NT2/D1 (cell line): ENCODE data around the gene SF3B1.
"Not testable (repeated sequence)": the region's sequence is repeated elsewhere in the genome, so short reads cannot be mapped to it uniquely, and the experiment has no call there.

Experiments
- DNase-seq: peaks from one replicate; pipeline ENCODE4 v3.0.0-alpha.2; 2011; ENCODE audit warnings: low read depth, low spot score
- H3K27me3 ChIP-seq: 2 replicates; pipeline ENCODE4 v1.6.0; 2011; ENCODE audit warnings: mild to moderate bottlenecking; ENCODE audit not compliant: insufficient read length, insufficient read depth
- H3K36me3 ChIP-seq: 2 replicates; pipeline ENCODE4 v1.6.1; 2011; ENCODE audit warnings: mild to moderate bottlenecking, low read length, mixed read lengths; ENCODE audit not compliant: insufficient read depth, insufficient read length
- H3K4me1 ChIP-seq: 2 replicates; pipeline ENCODE4 v1.5.1; 2011; ENCODE audit not compliant: insufficient read depth, insufficient read length
- H3K4me3 ChIP-seq: 2 replicates; pipeline ENCODE4 v1.5.1; 2011; ENCODE audit warnings: low read depth; ENCODE audit not compliant: insufficient read length
- H3K9ac ChIP-seq: 2 replicates; pipeline ENCODE4 v1.6.0; 2011; ENCODE audit warnings: low read depth; ENCODE audit not compliant: insufficient read length
- H3K9me3 ChIP-seq: 2 replicates; pipeline ENCODE4 v1.5.1; 2011; ENCODE audit warnings: mild to moderate bottlenecking, low read length; ENCODE audit not compliant: insufficient read depth
- SUZ12 ChIP-seq: IDR thresholded peaks from 2 replicates; pipeline ENCODE4 v1.6.1; 2011; ENCODE audit not compliant: insufficient read length, insufficient read depth; ENCODE audit errors: extremely low read depth
- YY1 ChIP-seq: IDR thresholded peaks from 2 replicates; pipeline ENCODE4 v1.6.1; 2011; ENCODE audit not compliant: insufficient read length, insufficient read depth
- ZNF274 ChIP-seq: IDR thresholded peaks from 2 replicates; pipeline ENCODE4 v1.6.1; 2011; ENCODE audit warnings: mild to moderate bottlenecking, low read depth, low read length

Gene SF3B1

GRCh38 chr2:197450465-197450864 is 15.6 kb upstream of the SF3B1 start:
- H3K9me3 ChIP-seq: peaks cover 3% of the 10 kb centered on the region; the same call in 1 of the 2 replicates
- TF ChIP-seq YY1: no peak
- no peak for TF ChIP-seq ZNF274
- no peak for TF ChIP-seq SUZ12
- H3K27me3 ChIP-seq: no peaks in the 10 kb centered on the region
- H3K4me1 ChIP-seq: no peaks in the 10 kb centered on the region
- no peaks in the 10 kb centered on the region for H3K36me3 ChIP-seq
- no peak overlapping the region for H3K9ac ChIP-seq
- no peak for DNase-seq
- no peak overlapping the region for H3K4me3 ChIP-seq

- H3K36me3 ChIP-seq: no peaks in the 10 kb centered on the region
- no peak for TF ChIP-seq ZNF274
- no peak for TF ChIP-seq YY1
- TF ChIP-seq SUZ12: no peak
- no peak overlapping the region for H3K9ac ChIP-seq
- H3K9me3 ChIP-seq: peaks cover 3% of the 10 kb centered on the region; the same call in 1 of the 2 replicates
- no peaks in the 10 kb centered on the region for H3K4me1 ChIP-seq
- DNase-seq: no peak
- no peaks in the 10 kb centered on the region for H3K27me3 ChIP-seq
- H3K4me3 ChIP-seq: no peak overlapping the region
Observed at GRCh38 chr2:197446844-197447243, 12.0 kb upstream of the SF3B1 start.

GRCh38 chr2:197445746-197446145 is 10.9 kb upstream of the SF3B1 start:
- no peaks in the 10 kb centered on the region for H3K27me3 ChIP-seq
- H3K9ac ChIP-seq: no peak overlapping the region
- DNase-seq: no peak
- peaks cover 3% of the 10 kb centered on the region; the same call in 1 of the 2 replicates for H3K9me3 ChIP-seq
- H3K4me3 ChIP-seq: no peak overlapping the region
- TF ChIP-seq ZNF274 (no peak), YY1 (no peak), SUZ12 (no peak)
- H3K4me1 ChIP-seq: no peaks in the 10 kb centered on the region
- no peaks in the 10 kb centered on the region for H3K36me3 ChIP-seq

GRCh38 chr2:197442857-197443256 is 8.0 kb upstream of the SF3B1 start:
- Histone ChIP-seq H3K9ac (no peak overlapping the region), H3K4me1 (no peaks in the 10 kb centered on the region), H3K36me3 (no peaks in the 10 kb centered on the region), H3K9me3 (no peaks in the 10 kb centered on the region), H3K4me3 (no peak overlapping the region), H3K27me3 (no peaks in the 10 kb centered on the region)
- no peak for TF ChIP-seq YY1
- no peak for DNase-seq

- Histone ChIP-seq H3K27me3 (no peaks in the 10 kb centered on the region), H3K9me3 (no peaks in the 10 kb centered on the region), H3K9ac (no peak overlapping the region), H3K4me1 (peaks cover 2% of the 10 kb centered on the region), H3K36me3 (peaks cover 3% of the 10 kb centered on the region), H3K4me3 (no peak overlapping the region)
- TF ChIP-seq YY1: no peak
- no peak for TF ChIP-seq ZNF274
- no peak for TF ChIP-seq SUZ12
- no peak for DNase-seq
Observed at GRCh38 chr2:197437380-197437779, 2.6 kb upstream of the SF3B1 start.

- no peaks in the 10 kb centered on the region for H3K9me3 ChIP-seq
- peak overlapping the region; percentile 92 for H3K4me3 ChIP-seq
- TF ChIP-seq SUZ12 (no peak), ZNF274 (no peak), YY1 (no peak)
- H3K27me3 ChIP-seq: no peaks in the 10 kb centered on the region
- peak overlapping the region; percentile 96 for H3K9ac ChIP-seq
- H3K4me1 ChIP-seq: peaks cover 2% of the 10 kb centered on the region
- H3K36me3 ChIP-seq: peaks cover 7% of the 10 kb centered on the region
- DNase-seq: no peak
Observed at GRCh38 chr2:197435598-197436420, 981 bp upstream of the SF3B1 start.

GRCh38 chr2:197433780-197434438 is 919 bp downstream of the SF3B1 start:
- H3K36me3 ChIP-seq: peaks cover 16% of the 10 kb centered on the region
- no peak for DNase-seq
- H3K27me3 ChIP-seq: no peaks in the 10 kb centered on the region
- H3K9me3 ChIP-seq: no peaks in the 10 kb centered on the region
- TF ChIP-seq ZNF274 (no peak), YY1 (no peak), SUZ12 (no peak)
- peak overlapping the region; percentile 96 for H3K9ac ChIP-seq
- peak overlapping the region; percentile 92 for H3K4me3 ChIP-seq
- H3K4me1 ChIP-seq: peaks cover 2% of the 10 kb centered on the region

- not testable (repeated sequence) for DNase-seq, H3K27me3 ChIP-seq, H3K9ac ChIP-seq, H3K4me3 ChIP-seq, H3K4me1 ChIP-seq, H3K9me3 ChIP-seq
- H3K36me3 ChIP-seq: peaks cover 27% of the 10 kb centered on the region
Observed at GRCh38 chr2:197432527-197432926, 2.3 kb downstream of the SF3B1 start.
